Activated CD8-positive, alpha-beta memory T cell treated with anti-CD3 and anti-CD28 coated beads for 24 hours (primary cell): ENCODE measurements around the gene NRM.

ENCODE experiments used
- DNase-seq: peaks from one replicate; pipeline ENCODE4 v3.0.0-alpha.2; 2020

Gene NRM

GRCh38 chr6:30687659-30688431, 2.9 kb downstream of the NRM start:
- no peak for DNase-seq

GRCh38 chr6:30686908-30687658, 3.7 kb downstream of the NRM start:
- peak; percentile 91 for DNase-seq

GRCh38 chr6:30686009-30686907, 4.5 kb downstream of the NRM start, which contains the start of gene PPP1R18:
PPP1R18 (minus strand) TSS chr6:30686645; CDS start chr6:30686018, 627 bp downstream.
- peak; percentile 91 for DNase-seq

- DNase-seq, result peak; percentile 73
Measured at GRCh38 chr6:30685157-30686008, 5.4 kb downstream of the NRM start.

- peak; percentile 79 for DNase-seq
Measured at GRCh38 chr6:30684386-30685156, 6.2 kb downstream of the NRM start.

GRCh38 chr6:30683980-30684338, 6.8 kb downstream of the NRM start:
- no peak for DNase-seq

- no peak for DNase-seq
Measured at GRCh38 chr6:30683183-30683979, 7.4 kb downstream of the NRM start.

- peak; percentile 91 for DNase-seq
Measured at GRCh38 chr6:30682143-30683117, 8.4 kb downstream of the NRM start.

GRCh38 chr6:30681766-30682142, 9.0 kb downstream of the NRM start:
- peak; percentile 70 for DNase-seq

- no peak for DNase-seq
Measured at GRCh38 chr6:30679765-30680535, 10.8 kb downstream of the NRM start.

- peak; percentile 98 for DNase-seq
Measured at GRCh38 chr6:30678964-30679726, 11.6 kb downstream of the NRM start.

- DNase-seq, result no peak
Measured at GRCh38 chr6:30676660-30677285, 14.0 kb downstream of the NRM start.

GRCh38 chr6:30672445-30673253, 18.1 kb downstream of the NRM start, which contains the start of gene DHX16:
DHX16 (minus strand) TSS chr6:30673006; CDS start chr6:30672841, 165 bp downstream.
- peak; percentile 94 for DNase-seq

- DNase-seq, result no peak
Measured at GRCh38 chr6:30670760-30671527, 19.8 kb downstream of the NRM start.

- peak; percentile 72 for DNase-seq
Measured at GRCh38 chr6:30666300-30666699, 24.5 kb downstream of the NRM start.
